GM12864 (cell line): ENCODE results near the gene NRAP.

Source experiments
- DNase-seq: peaks from one replicate; pipeline ENCODE4 v3.0.0-alpha.2; 2011; ENCODE audit warnings: low read depth
- H3K4me3 ChIP-seq: 2 replicates; pipeline ENCODE4 v1.5.1; 2011; ENCODE audit warnings: mild to moderate bottlenecking, low read depth, low read length, control low read depth
- TF ChIP-seq, protein P1 (sequence below): IDR thresholded peaks from 2 replicates; pipeline ENCODE4 v1.5.1; 2011; ENCODE audit warnings: low read depth, mild to moderate bottlenecking, moderate library complexity, low read length, control low read depth, inconsistent platforms; ENCODE audit errors: missing control alignments

Gene NRAP

DNA sequence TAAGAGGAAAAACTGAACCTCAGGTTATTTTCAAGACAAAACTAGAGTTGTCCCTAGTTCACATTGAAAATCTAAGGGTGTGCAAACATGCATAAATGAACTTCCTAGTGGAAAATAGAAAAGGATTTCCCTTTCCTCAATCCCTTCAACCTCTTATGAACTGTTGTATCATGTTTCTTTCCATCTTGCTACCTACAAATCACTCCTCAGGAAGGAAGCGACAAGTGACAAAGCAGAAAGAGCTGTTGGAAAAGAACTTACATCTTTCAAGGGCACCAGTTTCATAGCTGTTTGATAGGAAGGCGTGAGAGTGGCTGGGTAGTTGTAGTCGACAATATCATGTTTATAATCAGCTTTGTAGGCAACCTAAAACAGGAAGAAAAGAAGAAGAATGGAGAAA lies 23.9 kb downstream of the NRAP start:
- no peak for DNase-seq
- H3K4me3 ChIP-seq = no peak overlapping the region
- TF ChIP-seq, protein P1, sequence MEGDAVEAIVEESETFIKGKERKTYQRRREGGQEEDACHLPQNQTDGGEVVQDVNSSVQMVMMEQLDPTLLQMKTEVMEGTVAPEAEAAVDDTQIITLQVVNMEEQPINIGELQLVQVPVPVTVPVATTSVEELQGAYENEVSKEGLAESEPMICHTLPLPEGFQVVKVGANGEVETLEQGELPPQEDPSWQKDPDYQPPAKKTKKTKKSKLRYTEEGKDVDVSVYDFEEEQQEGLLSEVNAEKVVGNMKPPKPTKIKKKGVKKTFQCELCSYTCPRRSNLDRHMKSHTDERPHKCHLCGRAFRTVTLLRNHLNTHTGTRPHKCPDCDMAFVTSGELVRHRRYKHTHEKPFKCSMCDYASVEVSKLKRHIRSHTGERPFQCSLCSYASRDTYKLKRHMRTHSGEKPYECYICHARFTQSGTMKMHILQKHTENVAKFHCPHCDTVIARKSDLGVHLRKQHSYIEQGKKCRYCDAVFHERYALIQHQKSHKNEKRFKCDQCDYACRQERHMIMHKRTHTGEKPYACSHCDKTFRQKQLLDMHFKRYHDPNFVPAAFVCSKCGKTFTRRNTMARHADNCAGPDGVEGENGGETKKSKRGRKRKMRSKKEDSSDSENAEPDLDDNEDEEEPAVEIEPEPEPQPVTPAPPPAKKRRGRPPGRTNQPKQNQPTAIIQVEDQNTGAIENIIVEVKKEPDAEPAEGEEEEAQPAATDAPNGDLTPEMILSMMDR = no peak

DNA sequence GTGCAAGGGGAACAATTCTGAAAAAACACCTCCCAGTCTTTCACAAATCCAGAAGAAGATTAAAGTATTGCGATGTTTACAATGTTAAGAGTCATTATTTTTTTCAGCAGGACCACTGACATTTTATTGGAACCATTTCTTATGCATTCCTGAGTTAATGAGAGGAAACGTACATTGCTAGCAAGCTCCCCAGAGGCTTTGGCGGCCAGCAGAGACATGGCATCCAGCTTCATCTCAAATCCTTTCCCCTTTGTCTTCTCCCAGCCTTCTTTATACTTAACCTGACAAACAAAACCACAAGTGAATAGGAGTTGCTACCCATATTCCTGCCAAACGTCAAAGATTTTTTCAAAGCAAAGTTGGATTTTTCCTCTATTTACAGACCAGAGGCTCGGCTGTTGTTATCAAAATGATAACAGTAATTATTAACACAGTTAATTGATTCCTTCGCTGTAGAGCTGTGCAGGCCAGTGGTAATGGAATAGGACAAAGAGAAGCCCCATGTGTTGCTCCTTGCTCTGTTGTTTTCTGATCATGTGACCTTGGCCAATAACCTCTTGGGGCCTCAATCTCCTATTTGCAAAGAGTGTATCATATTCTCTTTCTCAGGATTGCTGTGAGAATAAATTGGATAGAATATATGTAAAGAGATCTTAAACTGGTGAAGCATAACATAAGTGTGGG lies 32.0 kb downstream of the NRAP start:
- no peak overlapping the region for H3K4me3 ChIP-seq
- DNase-seq = no peak
- TF ChIP-seq, protein P1 = no peak

DNA sequence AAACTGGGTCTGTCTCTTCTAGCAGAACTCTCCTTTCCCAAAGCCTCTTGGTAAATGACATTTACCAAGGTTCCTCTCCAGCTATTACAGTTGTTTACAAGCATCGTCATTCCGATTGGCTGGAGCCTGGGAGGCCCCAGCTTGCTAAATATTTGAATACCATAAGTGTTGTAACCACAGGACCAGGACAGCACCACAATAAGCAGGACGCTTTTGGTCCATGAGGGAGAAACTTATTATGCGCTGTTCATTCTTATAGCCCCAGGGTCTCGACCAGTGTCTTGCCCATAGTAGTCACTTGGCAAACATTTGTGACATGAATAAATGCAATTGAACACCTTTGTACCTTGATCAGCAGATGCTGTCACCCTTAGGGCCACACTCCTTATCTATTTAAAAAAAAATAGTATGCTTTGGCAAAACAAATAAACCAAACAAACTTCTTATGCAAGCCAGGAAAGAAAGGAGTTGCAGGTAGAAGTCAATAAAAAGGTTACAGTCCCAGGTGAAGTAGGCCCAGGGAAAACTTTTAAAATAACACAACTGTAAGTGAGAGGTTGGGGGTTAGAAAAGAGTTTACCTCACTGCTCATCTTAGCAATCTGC lies 32.8 kb downstream of the NRAP start:
- TF ChIP-seq, protein P1 = no peak
- DNase-seq = no peak
- H3K4me3 ChIP-seq = no peak overlapping the region

DNA sequence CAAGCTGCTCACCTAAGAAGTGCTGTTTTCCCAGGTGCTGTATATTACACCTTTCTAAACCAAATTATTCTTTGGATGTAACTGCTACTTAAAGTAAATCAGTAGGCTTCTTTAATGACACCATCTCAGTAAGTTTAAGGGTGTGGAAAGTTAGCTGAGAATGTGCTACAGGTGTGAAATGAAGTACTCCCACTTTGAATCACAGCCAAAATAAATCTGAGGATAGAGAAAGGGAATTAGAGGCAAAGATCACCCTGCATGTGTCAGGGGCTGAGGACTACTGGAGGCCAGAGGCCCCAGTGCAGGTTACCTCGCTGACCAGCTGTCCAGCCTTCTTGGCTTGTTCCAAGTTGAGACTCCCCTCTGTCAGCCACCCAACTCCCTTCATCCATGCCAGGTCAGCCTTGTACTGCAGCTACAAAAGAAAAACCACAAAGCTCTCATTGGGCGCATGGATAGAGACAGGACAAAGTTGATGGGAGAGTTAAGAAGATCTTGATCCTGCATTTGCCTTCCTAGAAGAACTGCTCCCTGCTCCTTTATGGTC lies 35.2 kb downstream of the NRAP start:
- H3K4me3 ChIP-seq = no peak overlapping the region
- TF ChIP-seq, protein P1 = no peak
- no peak for DNase-seq

DNA sequence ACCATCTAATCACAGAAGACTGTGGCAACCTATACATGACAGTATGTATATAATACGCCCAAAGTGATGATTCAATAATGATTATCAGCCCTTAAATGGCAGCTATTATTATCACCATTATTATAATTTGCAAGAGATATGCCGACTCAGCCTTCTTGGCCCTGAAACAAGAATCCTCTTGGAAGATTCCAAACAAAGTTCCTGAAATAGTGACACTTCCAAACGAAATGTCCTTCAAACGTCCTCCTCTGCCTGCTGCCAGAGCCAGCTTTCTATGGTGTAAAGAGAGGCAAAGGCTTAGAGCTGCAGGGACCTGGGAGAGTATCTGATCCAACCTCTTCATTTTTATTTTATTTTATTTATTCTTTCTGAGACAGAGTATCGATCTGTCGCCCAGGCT lies 36.0 kb downstream of the NRAP start:
- TF ChIP-seq, protein P1 = no peak
- DNase-seq = no peak
- H3K4me3 ChIP-seq = no peak overlapping the region

DNA sequence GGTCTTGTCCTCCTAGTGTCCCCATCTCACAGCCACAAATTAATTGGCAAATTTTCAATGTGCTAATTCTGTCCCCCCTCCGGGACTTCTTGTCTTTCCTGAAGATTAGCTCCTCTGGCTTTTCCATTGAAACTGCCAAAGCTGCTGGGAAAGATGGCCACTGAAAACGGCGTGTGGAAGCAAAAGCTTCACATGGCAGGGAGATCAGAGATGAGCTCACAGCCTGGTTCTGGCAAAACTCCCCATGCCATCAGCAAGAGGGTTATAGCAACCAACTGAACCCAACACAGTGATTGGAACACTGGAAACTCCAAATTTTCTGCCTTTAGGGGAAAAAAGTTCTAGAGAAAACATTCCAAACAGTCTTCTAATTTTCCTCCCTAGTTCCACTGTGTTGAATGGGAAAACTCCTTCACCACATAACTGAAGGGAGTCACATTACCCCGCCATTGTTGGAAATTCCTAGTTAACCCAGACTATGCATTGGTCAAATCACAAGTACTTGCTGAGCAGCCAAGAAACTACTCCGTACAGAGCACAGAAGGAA lies 37.0 kb downstream of the NRAP start:
- TF ChIP-seq, protein P1 = no peak
- no peak for DNase-seq
- H3K4me3 ChIP-seq = no peak overlapping the region
